ENCODE measurements around the gene ZBTB7B.

Gene ZBTB7B

GRCh38 chr1:155018617-155019348, 16.2 kb downstream of the ZBTB7B start:
- no peak for DNase-seq

GRCh38 chr1:155019377-155020245, 17.0 kb downstream of the ZBTB7B start:
- no peak for DNase-seq

- no peak for DNase-seq
Measured at GRCh38 chr1:155022136-155022926, 19.7 kb downstream of the ZBTB7B start.

- DNase-seq, result no peak
Measured at GRCh38 chr1:155022927-155023236, 20.3 kb downstream of the ZBTB7B start.

GRCh38 chr1:155023627-155024026, 21.0 kb downstream of the ZBTB7B start:
- DNase-seq, result no peak

GRCh38 chr1:155024315-155024714, 21.7 kb downstream of the ZBTB7B start:
- DNase-seq, result no peak

GRCh38 chr1:155026154-155026553, 23.6 kb downstream of the ZBTB7B start:
- peak; percentile 69 for DNase-seq

GRCh38 chr1:155026588-155026987, 24.0 kb downstream of the ZBTB7B start:
- DNase-seq, result peak; percentile 74

- no peak for DNase-seq
Measured at GRCh38 chr1:155029513-155030242, 27.1 kb downstream of the ZBTB7B start.

- DNase-seq, result no peak
Measured at GRCh38 chr1:155030243-155030795, 27.7 kb downstream of the ZBTB7B start.

GRCh38 chr1:155030899-155031298, 28.3 kb downstream of the ZBTB7B start:
- DNase-seq, result no peak

GRCh38 chr1:155032886-155033285, 30.3 kb downstream of the ZBTB7B start:
- no peak for DNase-seq

GRCh38 chr1:155033524-155033923, 30.9 kb downstream of the ZBTB7B start, which contains the start of the genes DCST1 and DCST2:
Gene DCST1, plus strand, starts transcription at chr1:155033824. Its CDS starts 213 bp downstream, at chr1:155034037.
Gene DCST2, minus strand, starts transcription at chr1:155033781. Its CDS starts 80 bp downstream, at chr1:155033701.
- DNase-seq, result no peak

- no peak for DNase-seq
Measured at GRCh38 chr1:155034318-155035208, 32.0 kb downstream of the ZBTB7B start.

GRCh38 chr1:155035936-155036335, 33.3 kb downstream of the ZBTB7B start:
- no peak for DNase-seq

- no peak for DNase-seq
Measured at GRCh38 chr1:155037043-155037442, 34.4 kb downstream of the ZBTB7B start.

GRCh38 chr1:155037851-155038441, 35.3 kb downstream of the ZBTB7B start:
- DNase-seq, result no peak

- no peak for DNase-seq
Measured at GRCh38 chr1:155038602-155039307, 36.2 kb downstream of the ZBTB7B start.

- no peak for DNase-seq
Measured at GRCh38 chr1:155039308-155039669, 36.7 kb downstream of the ZBTB7B start.
